ENCODE measurements around the gene WDR83.

WDR83 gene, protein sequence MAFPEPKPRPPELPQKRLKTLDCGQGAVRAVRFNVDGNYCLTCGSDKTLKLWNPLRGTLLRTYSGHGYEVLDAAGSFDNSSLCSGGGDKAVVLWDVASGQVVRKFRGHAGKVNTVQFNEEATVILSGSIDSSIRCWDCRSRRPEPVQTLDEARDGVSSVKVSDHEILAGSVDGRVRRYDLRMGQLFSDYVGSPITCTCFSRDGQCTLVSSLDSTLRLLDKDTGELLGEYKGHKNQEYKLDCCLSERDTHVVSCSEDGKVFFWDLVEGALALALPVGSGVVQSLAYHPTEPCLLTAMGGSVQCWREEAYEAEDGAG

DNA sequence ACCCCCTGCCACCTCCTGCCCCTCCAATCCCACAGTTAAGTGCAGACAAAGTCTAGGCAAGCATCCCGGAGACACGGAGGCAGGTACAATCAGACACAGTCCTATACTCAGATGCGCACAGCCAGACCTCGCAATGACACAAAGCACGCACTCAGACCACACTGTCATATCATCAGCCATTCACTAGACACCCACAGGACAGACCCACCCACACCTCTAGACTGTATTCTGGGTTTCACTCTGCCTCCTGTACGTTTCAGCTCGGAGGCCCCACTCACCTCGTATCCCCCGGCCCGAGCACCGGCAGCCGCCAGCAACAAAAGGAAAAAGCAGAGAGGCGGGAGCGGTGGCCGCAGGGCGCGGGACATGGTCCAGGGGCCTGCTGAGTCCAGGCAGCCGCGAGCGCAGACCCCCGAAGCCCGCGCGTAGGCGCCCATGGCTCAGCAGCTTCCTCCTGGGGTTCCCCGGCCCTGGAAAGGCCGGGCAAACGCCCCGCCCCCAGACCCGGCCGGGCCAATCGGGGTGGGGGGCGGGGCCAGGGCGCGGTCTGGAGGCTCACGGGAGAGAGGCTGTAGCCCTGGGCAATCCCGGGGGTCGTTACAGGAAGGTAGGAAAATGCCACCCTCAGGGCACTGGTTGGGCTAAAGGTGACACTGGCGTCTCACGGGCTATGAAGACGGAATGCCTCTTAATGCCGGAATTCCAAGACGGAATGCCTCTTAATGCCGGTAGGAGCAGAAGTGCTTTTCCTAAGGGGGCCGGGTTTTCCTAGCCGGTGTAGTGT, at the start of gene WDR83, which contains the start of gene MAN2B1:
TSS of gene WDR83 (plus strand) at position 543 of the 784 bp plus-strand sequence. CDS start 2,984 bp downstream, outside the sequence.
TSS of gene MAN2B1 (minus strand) at position 478 of the 784 bp plus-strand sequence. CDS start at position 437, 41 bp downstream.
- TF ChIP-seq GATA2 (IDR thresholded peaks at IDR 0.05; ENCODE audit: low read depth, low read length): no peak
- no peak for TF ChIP-seq GATA3 (IDR thresholded peaks at IDR 0.05; ENCODE audit: low read depth, low read length)

DNA sequence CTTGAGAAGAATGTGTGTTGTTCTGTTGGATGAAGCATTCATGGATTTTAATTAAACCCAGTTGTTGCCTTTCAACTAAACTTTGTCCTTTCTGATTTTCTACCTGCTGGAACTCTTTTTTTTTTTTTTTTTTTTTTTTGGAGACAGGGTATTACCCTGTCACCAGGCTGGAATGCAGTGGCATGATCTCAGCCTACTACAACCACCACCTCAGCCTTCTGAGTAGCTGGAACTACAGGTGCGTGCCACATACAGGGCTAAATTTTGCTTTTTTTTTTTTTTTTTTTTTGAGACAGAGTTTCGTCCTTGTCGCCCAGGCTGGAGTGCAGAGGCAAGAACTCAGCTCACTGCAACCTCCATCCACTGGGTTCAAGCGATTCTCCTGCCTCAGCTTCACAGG, 49.0 kb upstream of the WDR83 start:
- no peak for TF ChIP-seq GATA2 (IDR thresholded peaks at IDR 0.05; ENCODE audit: low read depth, low read length)

DNA sequence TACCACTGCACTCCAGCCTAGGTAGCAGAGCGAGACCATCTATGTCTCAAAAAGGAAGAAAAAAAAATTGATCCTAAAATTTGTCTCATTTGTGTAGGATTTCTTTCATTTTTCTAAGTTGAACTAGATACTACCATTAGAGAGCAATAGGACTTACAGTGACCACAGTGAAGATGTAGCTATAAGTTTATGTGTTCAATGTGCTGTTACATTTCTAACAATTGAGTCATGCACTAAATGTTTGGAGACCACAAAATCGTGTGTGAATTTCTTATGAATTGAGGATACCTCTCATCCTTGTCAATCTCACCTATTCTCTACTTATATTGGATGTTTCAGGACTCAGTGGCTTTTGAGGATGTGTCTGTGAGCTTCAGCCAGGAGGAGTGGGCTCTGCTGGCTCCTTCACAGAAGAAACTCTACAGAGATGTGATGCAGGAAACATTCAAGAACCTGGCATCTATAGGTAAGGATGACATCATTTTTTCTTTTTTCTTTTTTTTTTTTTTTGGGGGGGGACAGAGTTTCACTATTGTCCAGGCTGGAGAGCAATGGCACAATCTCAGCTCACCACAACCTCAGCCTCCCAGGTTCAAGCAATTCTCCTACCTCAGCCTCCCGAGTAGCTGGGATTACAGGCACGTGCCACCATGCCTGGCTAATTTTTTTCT, 43.1 kb upstream of the WDR83 start:
- TF ChIP-seq GATA2 (IDR thresholded peaks at IDR 0.05; ENCODE audit: low read depth, low read length): no peak
- no peak for TF ChIP-seq GATA3 (IDR thresholded peaks at IDR 0.05; ENCODE audit: low read depth, low read length)

DNA sequence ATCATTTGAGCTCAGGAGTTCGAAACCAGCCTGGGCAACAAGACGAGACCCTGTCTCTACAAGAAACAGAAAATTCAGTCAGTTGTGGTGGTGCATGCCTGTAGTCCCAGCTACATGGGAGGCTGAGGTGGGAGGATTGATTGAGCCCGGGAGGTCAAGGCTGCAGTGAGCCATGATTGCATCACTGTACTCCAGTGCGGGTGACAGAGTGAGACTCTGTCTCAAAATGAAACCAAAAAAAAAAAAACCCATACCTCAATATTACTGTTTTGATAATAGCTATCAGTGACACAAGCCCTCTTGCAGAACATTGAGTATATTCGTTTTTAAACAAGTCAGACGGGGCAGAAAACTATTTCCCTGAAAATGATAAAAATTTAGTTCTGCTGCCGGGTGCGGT, 39.6 kb upstream of the WDR83 start:
- TF ChIP-seq GATA2 (IDR thresholded peaks at IDR 0.05; ENCODE audit: low read depth, low read length) (no peak), GATA3 (IDR thresholded peaks at IDR 0.05; ENCODE audit: low read depth, low read length) (no peak)

DNA sequence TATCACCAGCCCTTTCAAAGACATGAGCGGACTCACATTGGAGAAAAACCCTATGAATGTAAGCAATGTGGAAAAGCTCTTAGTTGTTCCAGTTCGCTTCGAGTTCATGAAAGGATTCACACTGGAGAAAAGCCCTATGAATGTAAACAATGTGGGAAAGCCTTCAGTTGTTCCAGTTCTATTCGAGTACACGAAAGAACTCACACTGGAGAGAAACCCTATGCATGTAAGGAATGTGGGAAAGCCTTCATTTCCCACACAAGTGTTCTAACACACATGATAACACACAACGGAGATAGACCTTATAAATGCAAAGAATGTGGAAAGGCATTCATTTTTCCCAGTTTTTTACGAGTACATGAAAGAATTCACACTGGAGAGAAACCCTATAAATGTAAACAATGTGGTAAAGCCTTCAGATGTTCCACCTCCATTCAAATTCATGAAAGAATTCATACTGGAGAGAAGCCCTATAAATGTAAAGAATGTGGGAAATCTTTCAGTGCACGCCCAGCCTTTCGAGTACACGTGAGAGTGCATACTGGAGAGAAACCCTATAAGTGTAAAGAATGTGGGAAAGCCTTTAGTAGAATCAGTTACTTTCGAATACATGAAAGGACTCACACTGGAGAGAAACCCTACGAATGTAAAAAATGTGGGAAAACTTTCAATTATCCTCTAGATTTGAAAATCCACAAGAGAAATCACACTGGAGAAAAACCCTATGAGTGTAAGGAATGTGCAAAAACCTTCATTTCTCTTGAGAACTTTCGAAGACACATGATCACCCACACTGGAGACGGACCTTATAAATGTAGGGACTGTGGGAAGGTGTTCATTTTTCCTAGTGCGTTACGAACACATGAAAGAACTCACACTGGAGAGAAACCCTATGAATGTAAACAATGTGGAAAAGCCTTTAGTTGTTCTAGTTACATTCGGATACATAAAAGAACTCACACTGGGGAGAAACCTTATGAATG, 38.3 kb upstream of the WDR83 start:
- TF ChIP-seq GATA3 (IDR thresholded peaks at IDR 0.05; ENCODE audit: low read depth, low read length) (no peak), GATA2 (IDR thresholded peaks at IDR 0.05; ENCODE audit: low read depth, low read length) (no peak)

DNA sequence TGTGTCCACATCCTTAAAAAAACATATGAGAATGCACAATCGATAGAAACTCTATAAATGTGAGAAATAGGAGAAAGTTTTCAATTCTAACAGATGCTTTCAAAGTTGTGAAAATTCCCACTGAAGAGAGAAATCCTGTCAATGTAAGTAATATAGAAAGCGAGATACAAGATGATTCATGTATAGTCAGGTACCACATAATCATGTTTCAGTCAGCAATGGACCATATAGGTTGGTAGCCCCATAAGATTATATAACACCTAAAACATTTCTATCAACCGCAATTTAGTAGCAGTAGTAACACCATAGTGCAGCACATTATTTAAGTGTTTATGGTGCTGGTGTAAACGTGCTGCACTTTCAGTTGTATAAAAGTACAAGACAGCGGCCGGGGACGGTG, 37.4 kb upstream of the WDR83 start:
- no peak for TF ChIP-seq GATA3 (IDR thresholded peaks at IDR 0.05; ENCODE audit: low read depth, low read length)
- TF ChIP-seq GATA2 (IDR thresholded peaks at IDR 0.05; ENCODE audit: low read depth, low read length): no peak

DNA sequence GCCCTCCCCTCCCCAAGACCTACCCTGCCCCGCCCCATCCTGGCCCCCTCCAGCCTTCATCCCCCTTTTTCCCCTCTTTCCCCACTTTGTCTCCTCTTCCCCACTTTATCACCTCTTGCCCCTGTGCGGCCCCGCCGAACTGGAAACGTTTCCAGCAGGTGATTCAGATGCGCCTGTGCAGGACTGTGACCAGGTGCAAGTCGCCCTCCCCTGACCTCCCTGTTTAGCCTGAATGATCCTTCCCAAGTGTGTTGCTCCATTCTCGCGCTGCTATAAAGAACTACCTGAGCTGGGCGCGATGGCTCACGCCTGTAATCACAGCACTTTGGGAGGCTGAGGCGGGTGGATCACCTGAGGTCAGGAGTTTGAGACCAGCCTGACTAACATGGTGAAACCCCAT, 30.0 kb upstream of the WDR83 start:
- no peak for TF ChIP-seq GATA3 (IDR thresholded peaks at IDR 0.05; ENCODE audit: low read depth, low read length)
- no peak for TF ChIP-seq GATA2 (IDR thresholded peaks at IDR 0.05; ENCODE audit: low read depth, low read length)

DNA sequence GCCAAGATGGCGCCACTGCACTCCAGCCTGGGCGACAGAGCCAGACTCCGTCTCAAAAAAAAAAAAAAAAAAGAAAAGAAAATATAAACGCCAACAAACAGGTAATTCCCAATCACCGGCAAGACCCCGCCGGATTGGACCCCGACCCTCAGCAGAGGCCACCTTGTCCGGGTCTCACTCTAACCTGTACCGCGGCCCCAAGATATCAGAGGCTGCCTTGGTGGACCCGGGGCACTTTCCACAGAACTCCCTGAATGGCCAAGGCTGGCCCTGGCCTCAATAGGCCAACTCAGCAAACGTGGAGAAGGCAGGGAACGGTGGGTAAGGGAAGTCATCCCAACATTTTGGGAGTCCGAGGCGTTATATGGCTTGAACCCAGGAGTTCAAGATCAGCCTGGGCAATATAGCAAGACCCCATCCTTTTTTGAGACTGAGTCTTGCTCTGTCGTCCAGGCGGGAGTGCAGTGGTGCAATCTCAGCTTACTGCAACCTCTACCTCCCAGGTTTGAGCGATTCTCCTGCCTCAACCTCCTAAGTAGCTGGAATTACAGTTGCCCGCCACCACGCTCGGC, 27.9 kb upstream of the WDR83 start:
- no peak for TF ChIP-seq GATA2 (IDR thresholded peaks at IDR 0.05; ENCODE audit: low read depth, low read length)
- TF ChIP-seq GATA3 (IDR thresholded peaks at IDR 0.05; ENCODE audit: low read depth, low read length): no peak

DNA sequence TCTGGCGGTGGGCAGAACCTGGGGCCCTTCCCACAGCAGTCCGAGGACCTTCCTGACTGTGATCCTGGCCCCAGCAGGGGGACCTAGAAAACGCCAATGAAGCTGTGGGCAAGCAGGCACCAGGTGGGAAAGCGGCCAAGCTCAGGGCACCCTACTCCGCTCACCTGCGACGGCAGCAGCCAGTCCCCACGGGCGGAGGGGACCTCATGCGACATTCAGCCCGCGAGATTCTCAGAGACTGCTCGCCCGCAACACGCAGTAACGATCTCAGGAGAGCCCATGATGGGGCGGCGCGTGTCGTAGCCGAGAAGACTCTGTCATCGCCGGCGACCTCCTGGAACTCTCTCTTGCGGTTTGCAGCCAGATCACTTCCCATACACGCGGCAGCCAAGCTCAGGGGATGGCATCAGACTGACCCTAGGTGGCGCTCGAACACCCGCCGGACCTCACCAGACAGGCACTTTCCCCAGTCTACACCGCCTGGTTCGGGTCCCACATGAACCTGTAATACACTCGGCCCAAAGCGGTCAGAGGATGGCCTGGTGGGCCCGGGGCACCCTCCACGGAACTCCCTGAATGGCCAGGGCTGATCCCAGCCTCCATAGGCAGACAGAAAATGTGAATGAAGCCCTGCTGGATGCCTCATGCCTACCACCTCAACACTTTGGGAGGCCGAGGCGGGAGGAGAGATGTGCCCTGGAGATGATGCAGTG, 26.6 kb upstream of the WDR83 start:
- TF ChIP-seq GATA3 (IDR thresholded peaks at IDR 0.05; ENCODE audit: low read depth, low read length) (no peak), GATA2 (IDR thresholded peaks at IDR 0.05; ENCODE audit: low read depth, low read length) (no peak)

DNA sequence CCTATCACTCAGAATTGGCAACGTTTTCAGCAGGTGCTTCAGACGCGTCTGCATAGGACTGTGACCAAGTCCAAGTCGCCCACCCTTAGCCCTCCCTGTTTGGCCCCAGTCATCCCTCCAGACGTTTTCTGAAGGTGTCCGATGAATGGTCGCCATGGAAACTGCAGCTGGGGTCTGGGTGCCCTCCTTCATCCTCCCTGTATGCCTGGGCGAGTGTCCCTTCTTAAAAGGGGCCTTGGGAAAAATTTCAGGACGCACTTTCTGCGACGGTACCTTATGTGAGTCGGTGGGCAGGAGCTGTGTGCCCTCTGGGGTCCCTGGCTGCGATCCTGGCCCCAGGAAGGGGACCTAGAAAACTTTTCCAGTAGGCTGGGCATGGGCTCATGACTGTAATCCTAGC, 25.2 kb upstream of the WDR83 start:
- no peak for TF ChIP-seq GATA3 (IDR thresholded peaks at IDR 0.05; ENCODE audit: low read depth, low read length)
- TF ChIP-seq GATA2 (IDR thresholded peaks at IDR 0.05; ENCODE audit: low read depth, low read length): no peak

DNA sequence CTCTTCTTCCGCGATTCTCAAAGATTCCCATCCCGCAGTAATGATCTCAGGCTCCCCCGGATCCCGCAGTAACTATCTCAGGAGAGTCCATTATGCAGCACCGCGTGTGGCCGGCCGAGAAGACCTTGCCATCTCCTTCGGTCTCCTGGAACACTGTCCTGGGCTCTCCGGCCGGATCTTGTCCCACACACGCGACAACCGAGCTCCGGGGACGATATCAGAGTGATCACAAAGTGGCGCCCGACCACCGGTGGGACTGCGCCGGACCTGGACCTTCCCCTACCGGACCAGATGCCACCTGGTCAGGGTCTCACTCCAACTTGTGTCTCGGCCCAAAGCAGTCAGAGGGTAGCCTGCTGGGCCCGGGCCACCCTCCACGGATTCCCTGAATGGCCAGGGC, 24.1 kb upstream of the WDR83 start:
- TF ChIP-seq GATA2 (IDR thresholded peaks at IDR 0.05; ENCODE audit: low read depth, low read length): no peak
- no peak for TF ChIP-seq GATA3 (IDR thresholded peaks at IDR 0.05; ENCODE audit: low read depth, low read length)

DNA sequence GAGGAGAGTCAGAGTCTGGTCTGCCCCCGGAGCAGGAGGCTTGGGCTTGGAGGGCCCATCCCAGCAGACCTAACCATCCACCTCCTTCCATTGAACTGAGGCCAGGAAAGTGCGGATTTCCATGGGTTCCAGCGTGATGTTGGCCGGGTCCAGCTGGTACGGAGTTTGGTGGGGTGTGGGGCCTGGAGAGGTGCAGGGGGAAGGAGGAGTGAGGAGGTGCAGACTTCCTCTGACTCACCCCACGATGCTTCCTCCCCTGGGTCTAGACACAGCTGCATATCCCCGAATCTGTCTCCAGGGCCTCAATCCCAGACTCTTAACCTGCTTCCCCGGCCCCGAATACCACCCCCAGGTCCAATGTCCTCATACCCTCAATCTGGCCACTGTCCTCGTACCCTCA, 20.1 kb upstream of the WDR83 start:
- TF ChIP-seq GATA2 (IDR thresholded peaks at IDR 0.05; ENCODE audit: low read depth, low read length) (no peak), GATA3 (IDR thresholded peaks at IDR 0.05; ENCODE audit: low read depth, low read length) (no peak)

All from SH-SY5Y (cell line).